HUES48 (cell line): ENCODE data around the gene MANEA.

Experiments used
- H3K27ac ChIP-seq: one replicate; pipeline ENCODE4 v1.7.0; 2013; ENCODE audit warnings: low read depth, low read length, inconsistent platforms
- H3K27me3 ChIP-seq: 2 replicates; pipeline ENCODE4 v1.6.1; 2013; ENCODE audit warnings: mild to moderate bottlenecking, low read length; ENCODE audit not compliant: control insufficient read depth, insufficient read depth
- H3K36me3 ChIP-seq: 2 replicates; pipeline ENCODE4 v1.6.1; 2013; ENCODE audit warnings: low read length; ENCODE audit not compliant: control insufficient read depth, insufficient read depth
- H3K4me1 ChIP-seq: 2 replicates; pipeline ENCODE4 v1.6.1; 2013; ENCODE audit warnings: mild to moderate bottlenecking, low read length; ENCODE audit not compliant: control insufficient read depth, insufficient read depth
- H3K4me3 ChIP-seq: 2 replicates; pipeline ENCODE4 v1.5.1; 2013; ENCODE audit warnings: mild to moderate bottlenecking, low read depth, low read length
- H3K9ac ChIP-seq: 2 replicates; pipeline ENCODE4 v1.6.1; 2013; ENCODE audit warnings: mild to moderate bottlenecking, low read depth, low read length, moderate library complexity
- H3K9me3 ChIP-seq: 2 replicates; pipeline ENCODE4 v1.6.1; 2013; ENCODE audit warnings: low read length; ENCODE audit not compliant: control insufficient read depth, insufficient read depth

MANEA gene

GRCh38 chr6:95649451-95649850 lies 72.1 kb downstream of the MANEA start:
- no peaks in the 10 kb centered on the region for H3K27me3 ChIP-seq
- H3K9me3 ChIP-seq: peaks cover 5% of the 10 kb centered on the region; the same call in 1 of the 2 replicates

GRCh38 chr6:95654176-95654575 lies 76.8 kb downstream of the MANEA start:
- Histone ChIP-seq H3K9me3 (peaks cover 5% of the 10 kb centered on the region; the same call in 1 of the 2 replicates), H3K27me3 (no peaks in the 10 kb centered on the region), H3K4me1 (peaks cover 5% of the 10 kb centered on the region; the same call in 1 of the 2 replicates), H3K9ac (no peak overlapping the region), H3K4me3 (no peak overlapping the region), H3K27ac (no peak overlapping the region), H3K36me3 (no peaks in the 10 kb centered on the region)

More at GRCh38 chr6:95649451-95649850, 72.1 kb downstream of the MANEA start:
- Histone ChIP-seq H3K4me1 (peaks cover 11% of the 10 kb centered on the region; the same call in 1 of the 2 replicates), H3K36me3 (no peaks in the 10 kb centered on the region), H3K4me3 (no peak overlapping the region), H3K27ac (peak overlapping the region; percentile 60), H3K9ac (no peak overlapping the region)

DNA sequence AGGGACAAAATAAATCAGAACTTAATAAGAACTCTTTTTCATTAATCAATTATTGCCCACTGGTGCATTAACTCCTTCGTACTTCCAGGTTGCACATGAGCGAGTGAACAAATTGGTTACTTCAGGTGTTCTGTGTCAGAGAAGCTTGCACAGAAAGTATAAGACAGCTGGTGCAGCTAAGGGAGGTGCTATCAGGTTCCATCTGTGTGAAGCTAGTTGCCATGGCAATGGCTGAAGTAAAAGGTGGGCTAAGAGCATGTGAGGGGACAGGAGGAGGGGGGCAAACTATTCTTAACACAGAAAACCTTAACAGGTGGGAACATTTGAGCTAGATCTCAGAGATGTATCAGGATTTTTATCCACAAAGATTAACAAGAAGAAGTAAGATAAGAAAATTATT lies 81.6 kb downstream of the MANEA start:
- H3K36me3 ChIP-seq: no peaks in the 10 kb centered on the region
- no peaks in the 10 kb centered on the region for H3K4me1 ChIP-seq
- H3K4me3 ChIP-seq: no peak overlapping the region
- H3K27me3 ChIP-seq: no peaks in the 10 kb centered on the region
- H3K9me3 ChIP-seq: no peaks in the 10 kb centered on the region
- H3K27ac ChIP-seq: no peak overlapping the region
- no peak overlapping the region for H3K9ac ChIP-seq
